GM12891 (cell line): ENCODE measurements around the gene BACE1.

Experiments
- DNase-seq: peaks from one replicate; pipeline ENCODE4 v3.0.0; 2011; ENCODE audit warnings: low spot score; ENCODE audit not compliant: insufficient read length
- FAIRE-seq: peaks from 2 replicates; lab custom pipeline; 2011; peaks lifted over from hg19 to GRCh38; lab: Jason Lieb, UNC
- PAX5 ChIP-seq: IDR thresholded peaks from 2 replicates; pipeline ENCODE4 v1.6.1; 2011; ENCODE audit warnings: low read length, moderate library complexity, mild to moderate bottlenecking; ENCODE audit not compliant: insufficient read depth, severe bottlenecking
- POLR2A ChIP-seq: IDR thresholded peaks from 2 replicates; pipeline ENCODE4 v1.6.1; 2011; ENCODE audit warnings: low read depth, low read length, control low read depth
- POLR2AphosphoS5 ChIP-seq: IDR thresholded peaks from 2 replicates; pipeline ENCODE4 v1.6.1; 2011; ENCODE audit warnings: low read depth, low read length, control low read depth
- POU2F2 ChIP-seq: IDR thresholded peaks from 2 replicates; pipeline ENCODE4 v1.6.1; 2011; ENCODE audit warnings: low read depth, mild to moderate bottlenecking, control low read depth, low read length, moderate library complexity
- SPI1 ChIP-seq: IDR thresholded peaks from 2 replicates; pipeline ENCODE4 v1.6.1; 2011; ENCODE audit warnings: low read depth, low read length, control low read depth
- TAF1 ChIP-seq: IDR thresholded peaks from 2 replicates; pipeline ENCODE4 v1.6.1; 2011; ENCODE audit warnings: low read depth, low read length, control low read depth

Gene BACE1

DNA sequence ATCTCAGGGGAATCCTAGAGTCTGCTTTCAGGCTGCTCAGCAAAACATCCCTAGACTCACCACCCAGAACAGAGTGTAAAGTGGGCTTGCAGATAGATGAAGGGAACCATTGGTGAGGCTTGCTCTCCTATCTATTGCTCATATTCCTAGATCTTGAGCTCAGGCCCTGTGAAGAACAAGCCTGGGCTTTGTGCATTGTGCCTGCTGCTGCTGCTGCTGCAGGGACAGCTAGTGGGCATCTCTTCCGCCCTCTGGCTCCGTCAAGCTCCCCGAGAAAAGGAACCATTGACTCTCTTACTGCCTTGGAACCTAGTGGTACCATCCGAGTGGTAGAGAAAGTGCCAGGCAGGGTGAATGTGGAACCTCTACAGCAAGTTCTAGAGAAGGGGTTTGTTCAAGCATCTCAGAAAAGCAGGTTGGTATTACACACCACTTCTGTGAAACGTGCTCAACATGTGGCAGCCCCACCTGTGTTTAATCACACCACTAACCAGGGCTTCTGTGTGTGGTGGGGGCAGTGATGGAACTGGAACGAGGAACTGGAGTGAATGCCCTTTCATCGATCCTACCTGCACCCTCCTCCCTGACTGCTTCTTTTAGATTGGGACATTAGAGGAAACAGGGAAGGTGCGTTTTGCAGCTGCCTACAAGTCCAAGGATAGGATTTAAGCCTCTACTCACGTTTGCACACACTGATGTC, 20.5 kb downstream of the BACE1 start:
- FAIRE-seq (no peak), DNase-seq (no peak)
- TF ChIP-seq TAF1 (no peak), POLR2A (no peak), SPI1 (no peak), POLR2AphosphoS5 (no peak), POU2F2 (no peak), PAX5 (no peak)

DNA sequence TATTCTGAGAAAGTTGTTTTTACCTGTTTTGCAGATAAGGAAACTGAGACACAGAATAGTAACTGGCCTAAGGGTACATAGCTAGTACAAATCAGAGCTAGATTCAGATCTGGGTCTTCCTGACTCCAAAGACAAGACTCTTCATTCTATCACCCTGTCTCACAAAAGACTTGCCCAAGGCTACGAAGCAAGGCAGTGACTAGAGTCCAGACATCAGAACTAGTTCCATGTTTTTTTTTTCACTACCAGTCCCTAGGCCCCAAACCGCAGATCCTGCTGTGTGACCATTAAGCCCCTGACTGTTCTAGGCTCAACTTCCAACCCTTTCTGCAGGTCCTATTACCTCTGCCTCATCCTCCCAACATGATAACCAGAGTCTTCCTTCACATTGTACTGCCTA, 23.4 kb downstream of the BACE1 start:
- TF ChIP-seq PAX5, result no peak
- TF ChIP-seq POU2F2, result no peak
- no peak for TF ChIP-seq TAF1
- no peak for TF ChIP-seq POLR2A
- no peak for TF ChIP-seq SPI1
- no peak for TF ChIP-seq POLR2AphosphoS5

DNA sequence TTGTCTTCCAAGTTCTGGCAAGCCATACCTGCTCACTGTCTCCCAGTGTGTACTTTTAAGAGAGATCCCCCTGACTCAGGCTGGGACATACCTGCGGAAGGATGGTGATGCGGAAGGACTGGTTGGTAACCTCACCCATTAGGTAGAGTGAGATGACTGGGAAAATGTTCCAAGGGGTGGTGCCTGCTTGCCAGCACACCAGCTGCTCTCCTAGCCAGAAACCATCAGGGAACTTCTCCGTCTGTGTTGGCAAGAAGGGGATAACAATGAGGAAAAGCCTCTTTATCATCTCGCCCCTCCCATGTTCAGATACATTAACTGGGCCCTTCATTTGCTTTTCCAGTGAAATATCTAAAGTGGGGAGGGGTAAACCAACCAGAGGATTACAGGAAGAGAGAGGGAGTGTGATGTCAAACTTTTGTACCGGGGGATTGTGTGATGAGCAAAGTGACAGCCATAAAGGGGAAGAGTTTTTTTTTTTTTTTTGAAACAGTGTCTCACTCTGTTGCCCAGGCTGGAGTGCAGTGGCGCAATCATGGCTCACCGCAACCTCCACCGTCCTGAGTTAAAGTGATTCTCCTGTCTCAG, 25.2 kb downstream of the BACE1 start, which contains the start of gene BACE1-AS:
BACE1-AS (plus strand) TSS at position 538 of the 588 bp plus-strand sequence.
- TF ChIP-seq POU2F2 (no peak), POLR2A (no peak), TAF1 (no peak), SPI1 (no peak), PAX5 (no peak), POLR2AphosphoS5 (no peak)
- DNase-seq, result no peak
- FAIRE-seq, result no peak

More for the DNA sequence above, 23.4 kb downstream of the BACE1 start:
- DNase-seq, result no peak
- FAIRE-seq, result no peak

DNA sequence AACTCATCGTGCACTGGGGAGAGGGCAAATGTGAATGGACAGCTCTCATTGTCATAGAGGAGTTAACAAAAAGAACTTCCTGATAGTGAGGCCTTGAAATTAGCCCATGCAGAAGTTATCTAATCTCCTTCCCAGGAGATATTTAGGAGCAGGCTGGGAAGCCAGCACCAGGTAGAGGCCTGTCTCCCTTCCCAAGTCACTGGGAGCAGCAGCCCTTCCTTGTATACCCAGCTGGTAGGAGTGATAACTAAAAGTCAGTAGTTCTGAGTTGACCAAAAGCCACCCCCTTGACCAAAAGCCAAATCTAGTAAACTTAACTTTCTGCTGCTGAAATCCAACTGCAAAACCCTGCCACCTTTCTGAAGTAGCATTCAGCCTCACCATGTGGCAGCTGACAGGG, 26.3 kb downstream of the BACE1 start:
- FAIRE-seq (no peak), DNase-seq (no peak)
- TF ChIP-seq SPI1 (no peak), POU2F2 (no peak), POLR2A (no peak), POLR2AphosphoS5 (no peak), TAF1 (no peak), PAX5 (no peak)

DNA sequence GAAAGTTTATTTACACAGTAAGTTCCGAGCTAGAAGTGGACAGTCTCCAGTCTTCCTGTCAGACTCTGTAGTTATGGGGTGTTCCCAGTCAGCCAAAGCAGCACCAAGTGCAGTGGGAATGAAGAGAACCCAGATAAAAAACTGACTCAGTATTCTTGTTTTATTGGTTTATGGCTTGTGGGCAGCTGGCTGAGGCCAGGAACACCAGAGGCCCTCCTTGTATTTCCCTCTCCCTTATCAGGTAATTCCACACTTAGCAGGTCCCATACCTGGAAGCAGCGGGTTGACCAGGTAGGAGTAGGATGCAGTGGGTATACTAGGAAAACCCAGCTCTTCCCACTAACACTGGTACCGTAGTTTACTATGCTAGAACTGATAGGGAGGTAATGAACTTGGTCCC, 28.4 kb downstream of the BACE1 start:
- FAIRE-seq, result no peak
- DNase-seq, result no peak
- TF ChIP-seq POU2F2 (no peak), POLR2A (no peak), SPI1 (no peak), PAX5 (no peak), POLR2AphosphoS5 (no peak), TAF1 (no peak)

DNA sequence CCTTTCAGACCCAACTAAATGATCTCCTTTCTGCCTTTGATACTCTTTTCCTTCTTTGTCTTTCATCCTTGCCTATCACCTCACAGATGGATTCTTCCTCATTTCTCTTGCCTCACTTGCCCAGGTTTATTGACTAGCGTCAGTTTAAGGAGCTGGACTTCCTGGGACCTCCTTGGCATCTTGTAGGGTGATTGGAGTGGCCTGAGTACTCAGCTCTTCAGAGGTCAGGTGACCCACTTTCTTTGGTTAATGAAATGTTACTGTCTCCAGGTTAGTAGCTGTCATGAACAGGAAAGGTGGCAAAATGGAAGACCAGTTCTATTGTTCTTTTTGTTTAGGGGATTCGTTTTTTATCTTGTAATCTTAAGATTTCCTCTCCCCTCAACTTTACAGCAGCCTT, 29.5 kb downstream of the BACE1 start:
- no peak for DNase-seq
- FAIRE-seq, result no peak
- TF ChIP-seq POU2F2, result no peak

DNA sequence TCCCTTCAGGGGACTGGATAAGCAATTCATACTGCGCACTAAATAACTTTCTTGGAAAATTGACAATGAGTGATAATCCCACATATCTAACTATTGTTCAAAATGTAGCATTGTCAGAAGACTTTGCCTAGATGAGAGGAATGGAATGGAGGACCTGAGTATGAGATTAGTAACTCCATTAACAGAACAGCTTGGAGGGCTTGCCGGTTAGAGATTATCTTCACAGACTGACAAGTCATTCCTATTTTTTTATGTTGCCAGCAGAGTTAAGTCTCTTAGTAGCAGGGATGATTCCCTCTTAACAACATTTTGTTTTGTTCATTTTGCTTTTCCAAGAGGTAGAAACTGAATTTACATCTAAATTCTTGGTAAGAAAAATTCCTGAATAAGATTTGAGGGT, 32.0 kb downstream of the BACE1 start:
- no peak for FAIRE-seq

DNA sequence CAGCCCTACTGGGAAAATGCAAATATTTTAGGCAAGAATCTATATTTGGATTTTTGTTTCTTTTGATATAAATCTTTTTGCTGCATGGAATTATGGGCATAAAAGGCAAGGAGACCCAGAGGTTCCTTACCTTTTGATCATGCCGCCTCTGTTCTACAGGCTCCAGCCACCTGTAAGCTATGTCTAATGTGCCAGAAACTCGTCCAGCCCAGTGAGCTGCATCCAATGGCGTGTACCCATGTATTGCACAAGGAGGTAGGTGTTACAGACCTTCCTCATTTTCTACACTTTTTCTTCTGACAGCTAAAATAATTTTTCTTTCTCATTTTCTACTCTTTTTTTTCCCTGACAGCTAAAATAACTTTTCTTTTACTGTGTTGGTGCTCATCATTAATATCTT, 33.1 kb downstream of the BACE1 start:
- no peak for TF ChIP-seq POU2F2
- no peak for FAIRE-seq
- DNase-seq, result no peak

More for the DNA sequence above, 32.0 kb downstream of the BACE1 start:
- no peak for TF ChIP-seq POU2F2
- no peak for TF ChIP-seq PAX5
- no peak for TF ChIP-seq POLR2AphosphoS5
- TF ChIP-seq SPI1, result no peak
- TF ChIP-seq POLR2A, result no peak
- TF ChIP-seq TAF1, result no peak
- DNase-seq, result no peak

DNA sequence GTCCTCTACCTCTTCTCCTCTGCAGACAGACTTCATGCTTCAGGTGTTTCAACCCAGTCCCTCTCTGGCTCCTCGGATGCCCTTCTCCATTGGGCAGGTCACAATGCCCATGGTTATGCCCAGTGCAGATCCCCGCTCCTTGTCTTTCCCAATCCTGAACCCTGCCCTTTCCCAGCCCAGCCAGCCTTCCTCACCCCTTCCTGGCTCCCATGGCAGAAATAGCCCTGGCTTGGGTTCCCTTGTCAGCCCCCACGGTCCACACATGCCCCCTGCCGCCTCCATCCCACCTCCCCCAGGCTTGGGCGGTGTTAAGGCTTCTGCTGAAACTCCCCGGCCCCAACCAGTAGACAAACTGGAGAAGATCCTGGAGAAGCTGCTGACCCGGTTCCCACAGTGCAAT, 34.2 kb downstream of the BACE1 start:
- TF ChIP-seq TAF1, result no peak
- TF ChIP-seq POLR2AphosphoS5, result no peak
- no peak for TF ChIP-seq POLR2A
- TF ChIP-seq SPI1, result no peak
- TF ChIP-seq POU2F2, result no peak
- no peak for TF ChIP-seq PAX5
- no peak for FAIRE-seq
- DNase-seq, result no peak

DNA sequence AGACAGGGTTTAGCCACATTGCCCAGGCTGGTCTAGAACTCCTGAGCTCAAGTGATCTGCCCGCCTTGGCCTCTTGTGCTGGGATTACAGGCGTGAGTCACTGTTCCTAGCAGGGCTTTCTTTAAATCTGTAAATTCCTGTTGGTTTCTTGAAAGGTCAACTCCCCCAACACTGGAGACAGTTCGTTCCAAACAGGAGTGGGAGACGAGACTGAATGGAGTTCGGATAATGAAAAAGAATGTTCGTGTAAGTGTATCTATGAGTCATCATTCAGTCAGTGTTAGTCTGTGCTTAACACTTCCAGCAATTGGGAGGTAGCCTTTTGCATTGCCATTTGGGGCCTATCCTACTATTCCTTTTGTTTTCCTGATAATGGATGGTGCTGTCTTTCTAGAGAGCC, 34.9 kb downstream of the BACE1 start:
- DNase-seq (no peak), FAIRE-seq (no peak)
- TF ChIP-seq PAX5, result no peak
- TF ChIP-seq TAF1, result no peak
- TF ChIP-seq POLR2A, result no peak
